Forelimb muscle (tissue), 1 donor: ENCODE results near the gene PSAPL1. TPM values are rescaled to one million over a fixed set of nuclear protein-coding genes. Genes with fewer than 3 reads are reported as not detected.

Source experiments
- DNase-seq: peaks from one replicate; pipeline ENCODE4 v3.0.0-alpha.2; 2013; ENCODE audit warnings: low read depth
- polyA plus RNA-seq: library from polyadenylated mRNA; unstranded; fragments of 120-200 nt; gene quantifications from one replicate; pipeline ENCODE4 v1.2.1, GENCODE V29; 2013; ENCODE audit not compliant: insufficient read length

The PSAPL1 gene
- polyA plus RNA-seq, 1 donor: not detected

DNA sequence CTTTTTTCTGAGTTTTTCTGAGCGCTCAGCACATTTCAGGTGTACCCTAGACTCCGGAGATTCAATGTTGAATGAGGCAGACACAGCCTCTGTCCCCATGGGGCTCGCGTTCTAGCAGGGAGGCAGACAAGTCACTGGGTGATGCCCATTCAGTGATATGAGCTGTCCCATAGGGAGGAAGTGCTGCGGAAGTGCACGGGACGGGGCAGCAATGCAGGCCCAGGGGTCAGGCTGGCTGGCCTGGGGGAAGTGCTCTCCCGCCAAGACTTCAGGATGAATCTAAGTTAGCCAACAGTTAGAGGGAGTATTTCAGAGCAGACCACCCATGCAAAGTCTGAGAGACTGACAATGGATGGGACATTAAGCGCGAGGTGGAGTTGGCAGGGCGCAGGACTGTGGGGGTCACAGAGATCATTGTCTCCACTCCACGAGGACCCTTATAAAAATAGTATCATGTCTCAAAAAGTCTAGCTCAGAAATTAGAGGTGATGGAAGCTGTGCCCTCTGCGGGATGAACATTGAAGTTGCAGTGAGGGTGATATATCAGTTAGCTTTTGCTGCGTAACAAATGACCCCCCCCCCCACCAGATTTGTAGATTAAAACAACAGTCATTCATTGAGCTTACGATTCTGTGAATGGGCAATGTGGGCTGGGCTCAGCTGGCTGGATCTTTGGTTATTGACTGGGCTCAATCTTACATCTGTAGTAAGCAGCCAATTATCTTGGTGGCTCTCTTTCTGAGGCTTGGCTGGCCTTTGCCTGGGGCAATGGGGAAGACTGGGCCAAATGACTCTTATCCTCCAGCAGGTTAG, 16.4 kb downstream of the PSAPL1 start:
- DNase-seq: no peak

GRCh38 chr4:7417639-7418038, 17.1 kb downstream of the PSAPL1 start:
- no peak for DNase-seq

DNA sequence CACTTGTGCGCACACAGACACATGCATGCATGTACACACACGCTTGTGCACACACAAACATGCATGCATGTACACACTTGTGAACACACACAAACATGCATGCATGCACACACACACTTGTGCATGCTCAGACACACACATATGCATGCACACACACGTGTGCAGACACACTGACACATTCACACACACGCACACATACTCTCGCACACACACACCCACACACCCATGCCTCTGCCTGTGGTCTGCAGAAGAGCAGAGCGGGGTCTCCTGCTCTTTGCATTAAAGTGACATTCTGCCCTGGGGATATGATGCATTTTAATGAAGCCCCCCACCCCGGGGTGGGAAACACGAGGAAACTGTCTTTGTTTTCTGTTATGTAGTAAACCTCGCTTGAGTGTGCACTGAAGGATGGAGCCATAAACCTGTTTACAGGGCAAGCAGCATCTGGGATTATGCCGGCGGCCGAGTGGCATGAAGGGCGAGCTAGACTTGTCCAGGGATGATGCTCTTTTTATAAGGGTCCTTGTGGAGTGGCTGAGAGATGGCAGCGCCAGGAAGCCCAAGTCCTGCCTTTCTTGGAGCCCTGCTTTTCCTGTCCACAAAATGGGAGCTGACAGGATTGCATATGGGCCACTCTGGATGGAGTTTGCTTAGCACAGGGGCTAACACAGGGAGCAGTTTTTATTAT, 17.8 kb downstream of the PSAPL1 start:
- DNase-seq: no peak

DNA sequence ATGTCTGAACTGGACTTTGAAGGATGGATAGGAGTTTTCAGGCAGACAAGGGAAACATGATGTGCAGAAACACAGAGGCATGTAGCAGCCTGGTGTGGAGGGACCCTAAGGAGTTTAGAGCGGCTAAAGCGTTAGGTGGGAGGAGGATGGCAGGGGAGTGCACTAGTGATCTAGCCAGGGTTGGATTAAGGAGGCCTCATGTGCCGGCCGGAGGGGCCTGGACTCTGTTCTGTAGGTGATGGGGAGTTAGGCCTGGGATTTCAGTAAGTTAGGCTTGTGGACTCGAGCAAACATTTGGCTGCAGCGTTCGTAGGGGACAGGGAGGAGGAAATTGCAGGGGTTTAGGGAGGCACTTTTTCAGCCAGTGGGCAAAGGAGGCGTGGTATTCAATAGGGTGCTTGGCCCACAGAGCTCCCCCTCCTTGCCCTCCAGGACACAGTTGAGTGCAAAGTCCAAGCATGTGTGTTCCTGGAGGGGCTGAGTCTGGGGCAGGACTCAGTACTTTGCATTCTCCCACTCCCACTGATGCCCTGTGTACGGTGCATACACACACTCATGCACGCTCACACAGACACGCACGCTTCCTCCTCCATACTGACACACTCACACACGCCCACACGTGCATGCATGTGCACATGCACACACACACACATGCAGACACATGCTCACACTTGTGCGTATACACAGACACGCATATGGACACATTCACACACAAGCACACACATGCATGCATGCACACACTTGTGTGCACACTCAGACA, 18.6 kb downstream of the PSAPL1 start:
- no peak for DNase-seq

GRCh38 chr4:7414736-7415510, 19.8 kb downstream of the PSAPL1 start:
- DNase-seq: no peak

- DNase-seq: no peak
These were observed 20.7 kb downstream of the PSAPL1 start for GRCh38 chr4:7414046-7414445.

- DNase-seq: no peak
These were observed 22.2 kb downstream of the PSAPL1 start for GRCh38 chr4:7412554-7412912.

GRCh38 chr4:7411896-7412553, 22.7 kb downstream of the PSAPL1 start:
- no peak for DNase-seq

- DNase-seq: no peak
These were observed 23.2 kb downstream of the PSAPL1 start for GRCh38 chr4:7411491-7411890.

GRCh38 chr4:7410446-7410845, 24.3 kb downstream of the PSAPL1 start:
- peak; percentile 58 for DNase-seq

DNA sequence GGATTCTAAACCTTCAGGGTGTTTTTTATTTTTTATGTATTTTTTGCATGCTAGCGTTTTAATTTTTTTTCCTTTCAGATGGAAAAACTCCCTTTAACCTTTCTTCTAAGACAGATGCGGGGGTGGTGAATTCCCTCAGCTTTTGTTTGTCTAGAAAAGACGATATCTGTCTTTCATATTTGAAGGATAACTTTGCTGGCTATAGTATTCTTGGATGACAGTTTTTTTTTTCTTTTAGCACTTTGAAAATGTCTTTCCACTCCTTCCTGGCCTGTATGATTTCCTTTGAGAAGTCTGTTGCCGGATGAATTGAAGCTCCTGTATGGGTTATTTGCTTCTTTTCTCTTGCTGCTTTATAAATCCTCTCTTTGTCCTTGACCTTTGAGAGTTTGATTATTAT, 26.6 kb downstream of the PSAPL1 start:
- no peak for DNase-seq

DNA sequence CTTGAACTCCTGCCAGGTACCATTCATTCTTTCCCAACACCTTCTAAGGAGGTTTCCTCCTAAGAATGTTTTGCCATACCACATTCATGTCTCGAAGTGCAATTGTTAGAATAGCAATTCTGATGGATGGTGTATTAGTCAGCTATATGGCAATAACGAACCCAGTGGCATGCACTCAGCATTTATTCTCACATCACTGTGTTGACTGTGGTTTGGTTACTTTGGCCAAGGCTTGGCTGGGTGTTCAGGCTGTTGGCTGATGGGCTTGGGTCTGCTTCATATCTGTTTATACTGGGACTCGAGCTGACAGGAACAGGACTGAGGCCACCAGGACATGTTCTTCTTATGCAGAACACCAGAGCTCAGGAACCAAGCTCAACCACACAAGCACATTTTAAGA, 31.7 kb downstream of the PSAPL1 start:
- no peak for DNase-seq

- no peak for DNase-seq
These were observed 32.2 kb downstream of the PSAPL1 start for GRCh38 chr4:7402526-7402925.

GRCh38 chr4:7400671-7401298, 33.9 kb downstream of the PSAPL1 start:
- no peak for DNase-seq

DNA sequence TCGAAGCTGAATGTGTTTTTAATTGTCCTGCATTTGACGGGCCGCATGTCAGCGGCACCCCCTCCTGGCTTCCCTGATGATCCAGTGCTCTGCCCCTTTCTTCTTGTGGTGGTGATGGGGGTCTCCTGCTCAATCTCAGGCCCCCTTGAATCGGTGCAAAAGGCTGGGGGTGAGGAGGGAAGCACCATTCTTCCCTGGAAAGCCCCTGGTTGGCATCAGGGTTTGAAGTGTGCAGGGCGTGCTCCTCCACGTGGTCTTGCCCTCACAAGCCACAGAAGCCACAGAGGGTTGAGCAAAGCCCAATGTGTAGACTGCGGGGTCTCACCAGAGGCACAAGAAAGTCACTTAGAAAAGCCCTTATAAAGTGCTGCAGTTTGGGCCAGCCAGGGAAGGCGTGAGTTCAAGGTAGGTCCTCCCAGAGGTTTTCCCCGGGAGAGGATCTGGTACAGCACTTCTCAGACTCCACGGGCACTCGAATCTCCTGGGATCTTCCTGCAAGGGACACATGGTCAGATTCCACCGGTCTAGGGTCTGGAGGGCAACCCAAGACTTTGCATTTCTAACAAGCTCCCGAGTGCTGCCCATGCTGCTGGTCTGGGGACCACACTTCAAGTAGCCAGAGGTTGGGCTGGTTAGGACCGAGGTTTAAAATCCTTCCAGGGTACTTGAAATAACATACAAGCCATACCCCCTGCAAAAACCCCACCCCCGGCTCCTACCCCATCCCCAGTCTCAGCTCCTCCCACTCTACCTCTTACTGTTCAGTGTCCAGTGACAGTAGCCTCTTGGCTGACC, 35.1 kb downstream of the PSAPL1 start:
- DNase-seq: no peak

- DNase-seq: no peak
These were observed 35.8 kb downstream of the PSAPL1 start for GRCh38 chr4:7398788-7399439.

DNA sequence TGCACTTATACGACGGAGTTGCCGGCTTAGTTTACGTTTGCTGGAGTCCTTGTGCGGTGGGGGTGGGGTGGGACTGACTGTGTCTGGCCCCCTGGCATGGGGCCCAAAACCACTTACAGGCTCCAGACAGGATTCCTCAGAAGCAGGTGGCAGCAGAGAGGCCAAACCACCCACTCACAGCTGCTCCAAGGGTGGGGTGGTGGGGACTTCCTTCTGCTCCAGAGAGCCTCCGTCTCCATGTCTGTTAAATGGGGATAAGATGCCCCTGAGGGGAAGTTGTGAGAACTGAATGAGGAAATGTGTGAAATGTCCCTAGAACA, 36.7 kb downstream of the PSAPL1 start:
- DNase-seq: no peak

DNA sequence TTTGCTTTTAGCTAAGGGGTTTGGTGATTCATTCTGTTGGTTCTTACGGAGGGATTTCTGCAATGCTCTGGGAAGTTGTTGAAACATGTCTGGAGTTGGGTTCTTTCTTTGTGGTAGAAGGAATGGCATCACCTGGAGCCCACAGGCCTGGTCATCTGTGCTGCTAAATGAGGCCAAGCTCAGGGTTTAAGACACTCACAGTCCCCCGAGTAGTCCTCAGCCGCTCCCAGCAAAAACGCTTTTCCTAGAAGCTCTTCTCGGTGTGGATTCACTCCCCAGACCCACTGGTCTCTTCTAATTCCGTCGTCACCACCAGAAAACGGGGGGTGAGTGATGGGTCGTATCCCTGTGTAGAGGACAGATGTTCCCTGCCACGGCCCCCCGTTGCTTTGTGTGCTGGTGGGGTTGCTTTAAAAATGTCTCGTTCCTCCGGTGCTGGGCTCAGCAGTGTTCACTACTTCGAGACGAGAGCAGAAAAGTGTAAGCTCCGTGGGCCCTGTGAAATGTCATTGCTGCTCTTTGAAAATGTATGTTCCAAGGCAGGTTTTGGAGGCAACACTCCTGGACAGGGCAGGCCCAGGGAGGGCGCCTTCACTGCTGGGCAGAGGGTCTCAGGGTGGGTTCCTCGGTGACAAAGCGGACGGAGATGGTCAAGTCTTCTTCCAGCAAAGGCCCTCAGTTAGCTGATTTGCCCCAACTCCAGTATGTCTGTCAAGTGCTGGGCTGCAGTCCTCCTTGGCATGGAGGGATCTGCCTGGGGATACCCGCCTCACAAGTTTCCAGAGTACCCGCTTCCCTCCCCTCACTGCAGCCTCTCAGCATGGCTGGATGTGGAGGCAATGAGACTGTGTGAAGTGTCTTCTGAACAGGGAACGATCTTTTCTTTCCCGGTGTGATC, 37.3 kb downstream of the PSAPL1 start:
- no peak for DNase-seq
